ENCODE measurements around the gene SLC37A3.
"Not testable (repeated sequence)": the region's sequence is repeated elsewhere in the genome, so short reads cannot be mapped to it uniquely, and the experiment has no call there.

SLC37A3 gene

GRCh38 chr7:140320078-140320477, 78.3 kb downstream of the SLC37A3 start:
- not testable (repeated sequence) for H3K4me3 ChIP-seq, H3K27ac ChIP-seq

- Histone ChIP-seq H3K27ac (peak overlapping the region in 3 of 21 experiments; percentile 24 to 42 (median 26)), H3K4me3 (no peak overlapping the region)
These were observed 80.3 kb downstream of the SLC37A3 start for GRCh38 chr7:140317999-140318398.

GRCh38 chr7:140317597-140317996, 80.7 kb downstream of the SLC37A3 start:
- Histone ChIP-seq H3K27ac (peak overlapping the region in 16 of 21 experiments; percentile 1 to 94 (median 87)), H3K4me3 (no peak overlapping the region)

GRCh38 chr7:140316165-140316661, 82.1 kb downstream of the SLC37A3 start:
- Histone ChIP-seq H3K27ac (peak overlapping the region; percentile 64 to 94 (median 87)), H3K4me3 (peak overlapping the region in 4 of 7 experiments; percentile 15 to 23 (median 21))

- H3K4me3 ChIP-seq: peak overlapping the region in 4 of 7 experiments; percentile 15 to 23 (median 21)
- H3K27ac ChIP-seq: peak overlapping the region; percentile 64 to 94 (median 87)
These were observed 82.7 kb downstream of the SLC37A3 start for GRCh38 chr7:140315498-140316164.

GRCh38 chr7:140314573-140315480, 83.5 kb downstream of the SLC37A3 start:
- peak overlapping the region in 2 of 7 experiments; percentile 22 to 23 for H3K4me3 ChIP-seq
- H3K27ac ChIP-seq: peak overlapping the region in 17 of 21 experiments; percentile 23 to 94 (median 87)

GRCh38 chr7:140312141-140312846, 86.0 kb downstream of the SLC37A3 start:
- Histone ChIP-seq H3K27ac (no peak overlapping the region), H3K4me3 (no peak overlapping the region)

GRCh38 chr7:140311128-140311527, 87.2 kb downstream of the SLC37A3 start:
- not testable (repeated sequence) for H3K4me3 ChIP-seq, H3K27ac ChIP-seq

GRCh38 chr7:140310337-140311002, 87.9 kb downstream of the SLC37A3 start:
- no peak overlapping the region for H3K4me3 ChIP-seq

GRCh38 chr7:140308060-140308459, 90.3 kb downstream of the SLC37A3 start:
- no peak overlapping the region for H3K4me3 ChIP-seq
- H3K27ac ChIP-seq: no peak overlapping the region

More at GRCh38 chr7:140310337-140311002, 87.9 kb downstream of the SLC37A3 start:
- H3K27ac ChIP-seq: peak overlapping the region in 1 of 21 experiments; percentile 30

- H3K4me3 ChIP-seq: no peak overlapping the region
- peak overlapping the region in 2 of 21 experiments; percentile 18 to 29 for H3K27ac ChIP-seq
These were observed 94.0 kb downstream of the SLC37A3 start for GRCh38 chr7:140304191-140304799.

GRCh38 chr7:140300243-140301136, 97.8 kb downstream of the SLC37A3 start:
- Histone ChIP-seq H3K4me3 (no peak overlapping the region), H3K27ac (no peak overlapping the region)

- Histone ChIP-seq H3K4me3 (no peak overlapping the region), H3K27ac (no peak overlapping the region)
These were observed 100.1 kb downstream of the SLC37A3 start for GRCh38 chr7:140298213-140298612.

- Histone ChIP-seq H3K27ac (no peak overlapping the region), H3K4me3 (no peak overlapping the region)
These were observed 101.1 kb downstream of the SLC37A3 start for GRCh38 chr7:140297192-140297591.

- H3K27ac ChIP-seq: no peak overlapping the region
- no peak overlapping the region for H3K4me3 ChIP-seq
These were observed 103.0 kb downstream of the SLC37A3 start for GRCh38 chr7:140295224-140295738.

GRCh38 chr7:140294454-140294853, 103.9 kb downstream of the SLC37A3 start:
- Histone ChIP-seq H3K27ac (no peak overlapping the region), H3K4me3 (no peak overlapping the region)

- Histone ChIP-seq H3K27ac (no peak overlapping the region), H3K4me3 (no peak overlapping the region)
These were observed 105.9 kb downstream of the SLC37A3 start for GRCh38 chr7:140292438-140292837.

GRCh38 chr7:140289804-140290203, 108.5 kb downstream of the SLC37A3 start:
- H3K4me3 ChIP-seq: no peak overlapping the region
- H3K27ac ChIP-seq: no peak overlapping the region
